ENCODE results near the gene ANKLE2. TPM values are rescaled to one million over a fixed set of nuclear protein-coding genes. Genes with fewer than 3 reads are reported as not detected.
"Not testable (repeated sequence)": the region's sequence is repeated elsewhere in the genome, so short reads cannot be mapped to it uniquely, and the experiment has no call there.

The ANKLE2 gene
- total RNA-seq, 3 donors from 2014 or later, result 48.3 to 60.7 (median 52.5) TPM

- no peaks in the 10 kb centered on the region for H3K9me3 ChIP-seq
- no peak for TF ChIP-seq CTCF (IDR thresholded peaks at IDR 0.05)
- ATAC-seq, result no peak
- no peak for DNase-seq
- H3K36me3 ChIP-seq (ENCODE audit: low read depth), result no peaks in the 10 kb centered on the region
- H3K4me1 ChIP-seq (ENCODE audit: low read depth), result peaks cover 18% of the 10 kb centered on the region
- intact Hi-C loops (cut with DNase I, micrococcal nuclease), result no loop called here
- H3K4me3 ChIP-seq, result no peak overlapping the region
Measured at GRCh38 chr12:132764231-132764630, 2.6 kb upstream of the ANKLE2 start.

DNA sequence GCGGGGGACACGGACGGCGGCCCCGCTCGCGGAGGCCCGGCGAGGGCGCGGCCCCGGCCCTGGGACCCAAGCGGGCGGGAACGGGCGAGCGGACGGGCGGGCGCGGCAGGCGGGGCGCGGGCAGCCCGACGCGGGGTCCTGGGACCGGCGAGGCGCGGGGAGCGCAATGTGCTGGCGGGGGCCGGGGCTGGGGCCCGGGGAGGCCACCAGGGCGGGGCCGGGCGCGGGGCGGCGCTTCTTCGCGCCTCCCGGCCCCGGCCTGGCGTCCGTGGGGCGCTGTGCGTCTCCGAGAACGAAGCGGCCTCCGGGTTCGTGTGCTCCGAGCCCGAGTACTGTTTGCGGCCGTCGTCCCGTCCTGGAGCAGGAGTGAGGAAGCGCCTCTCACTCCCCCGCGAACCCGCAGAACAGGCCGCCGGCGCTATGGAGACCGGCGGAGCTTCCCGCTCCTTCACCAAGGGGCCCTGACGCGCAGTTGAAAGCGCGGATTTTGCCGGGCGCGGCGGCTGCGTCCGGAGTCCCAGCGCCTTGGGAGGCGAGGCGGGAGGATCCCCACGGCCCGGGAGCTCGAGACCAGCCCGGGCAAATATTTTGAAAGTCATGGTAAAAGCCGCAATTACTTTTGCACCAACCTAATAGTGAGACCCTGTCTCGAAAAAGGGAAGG lies 420 bp upstream of the ANKLE2 start:
- no peaks in the 10 kb centered on the region for H3K36me3 ChIP-seq (ENCODE audit: low read depth)
- ATAC-seq (peak; percentile 95), DNase-seq (peak; percentile 83 to 92 (median 92))
- peaks cover 14% of the 10 kb centered on the region for H3K4me1 ChIP-seq (ENCODE audit: low read depth)
- no peak for TF ChIP-seq CTCF (IDR thresholded peaks at IDR 0.05)
- H3K9me3 ChIP-seq, result no peaks in the 10 kb centered on the region
- H3K4me3 ChIP-seq, result peak overlapping the region; percentile 12
- intact Hi-C loops (cut with DNase I, micrococcal nuclease), result no loop called here

DNA sequence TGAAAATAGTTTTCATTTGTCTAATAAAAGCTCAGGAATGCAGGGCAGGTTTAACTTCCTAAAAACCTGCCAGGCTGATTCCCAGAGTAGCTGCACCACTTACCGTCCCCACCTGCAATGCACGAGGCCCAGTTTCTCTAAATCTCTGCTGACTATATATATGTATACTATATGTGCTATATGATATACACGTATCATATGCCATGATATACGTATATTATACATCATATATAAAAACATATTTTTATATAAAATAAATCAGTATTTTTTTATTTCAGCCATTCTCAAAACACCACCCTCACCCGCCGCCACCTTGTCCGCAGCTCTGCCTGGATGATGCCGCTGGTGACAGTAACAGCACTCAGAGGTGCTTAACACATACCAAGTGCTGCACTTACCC lies 2.3 kb downstream of the ANKLE2 start:
- peaks cover 14% of the 10 kb centered on the region for H3K4me1 ChIP-seq (ENCODE audit: low read depth)
- no peak overlapping the region for H3K4me3 ChIP-seq
- ATAC-seq, result no peak

GRCh38 chr12:132758825-132759224 lies 2.8 kb downstream of the ANKLE2 start:
- H3K9me3 ChIP-seq; intact Hi-C loops (cut with DNase I, micrococcal nuclease); DNase-seq; ATAC-seq; H3K4me3 ChIP-seq; H3K36me3 ChIP-seq (ENCODE audit: low read depth): not testable (repeated sequence)
- H3K4me1 ChIP-seq (ENCODE audit: low read depth), result peaks cover 14% of the 10 kb centered on the region

More for the DNA sequence above, 2.3 kb downstream of the ANKLE2 start:
- intact Hi-C loops (cut with DNase I, micrococcal nuclease), result no loop called here
- TF ChIP-seq CTCF (IDR thresholded peaks at IDR 0.05), result no peak
- H3K9me3 ChIP-seq, result no peaks in the 10 kb centered on the region
- peaks cover 5% of the 10 kb centered on the region for H3K36me3 ChIP-seq (ENCODE audit: low read depth)
- no peak for DNase-seq

DNA sequence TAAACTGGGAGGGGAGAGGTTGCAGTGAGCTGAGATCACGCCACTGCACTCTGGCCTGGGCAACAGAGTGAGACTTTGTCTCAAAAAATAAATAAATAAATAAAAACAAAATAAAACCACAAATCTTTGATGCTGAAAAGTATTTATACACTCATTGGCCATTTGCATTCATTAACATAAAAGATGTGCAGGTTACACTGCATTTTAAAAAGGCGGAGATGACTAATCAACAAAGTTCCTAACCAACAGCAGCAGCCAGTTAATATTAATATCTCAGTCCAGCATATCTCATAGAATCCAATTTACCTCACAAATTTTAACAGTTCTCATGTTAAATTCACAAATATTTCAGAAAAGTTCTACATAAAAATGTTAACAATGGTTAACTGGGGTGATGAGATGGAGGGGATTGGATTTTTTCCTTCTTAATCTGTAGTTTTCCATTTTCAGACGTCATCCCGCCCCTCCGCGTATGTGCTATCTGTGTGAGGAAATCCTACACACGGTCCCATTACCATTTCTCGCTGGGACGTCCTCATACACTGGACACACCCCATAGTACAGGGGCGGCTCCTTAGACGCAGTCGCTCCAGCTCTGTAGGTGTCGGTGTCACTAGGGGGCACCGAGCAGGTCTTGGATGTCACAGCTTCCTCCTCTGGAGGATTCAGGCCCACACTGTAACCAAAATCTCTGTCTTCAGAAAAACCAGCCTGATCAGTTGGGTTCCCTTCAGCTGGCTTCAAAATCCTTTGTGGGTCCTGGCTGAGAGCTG lies 7.3 kb downstream of the ANKLE2 start:
- no peaks in the 10 kb centered on the region for H3K9me3 ChIP-seq
- H3K36me3 ChIP-seq (ENCODE audit: low read depth), result peaks cover 5% of the 10 kb centered on the region
- H3K4me3 ChIP-seq, result no peak overlapping the region
- H3K4me1 ChIP-seq (ENCODE audit: low read depth), result no peaks in the 10 kb centered on the region
- TF ChIP-seq CTCF (IDR thresholded peaks at IDR 0.05), result no peak
- ATAC-seq, result no peak
- intact Hi-C loops (cut with DNase I, micrococcal nuclease), result no loop called here
- DNase-seq, result no peak

DNA sequence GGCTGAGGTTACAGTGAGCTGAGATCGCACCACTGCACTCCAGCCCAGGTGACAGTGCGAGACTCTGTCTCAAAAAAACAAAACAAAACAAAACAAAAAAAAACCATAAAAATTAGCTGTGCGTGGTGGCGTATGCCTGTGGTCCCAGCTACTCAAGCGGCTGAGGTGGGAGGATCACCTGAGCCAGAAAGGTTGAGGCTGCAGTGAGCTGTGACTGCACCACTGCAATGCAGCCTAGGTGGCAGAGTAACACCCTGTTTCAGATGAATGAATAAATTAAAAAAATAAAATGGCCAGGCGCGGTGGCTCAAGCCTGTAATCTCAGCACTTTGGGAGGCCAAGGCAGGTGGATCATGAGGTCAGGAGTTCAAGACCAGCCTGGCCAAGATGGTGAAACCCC lies 8.0 kb downstream of the ANKLE2 start:
- intact Hi-C loops (cut with DNase I, micrococcal nuclease); H3K9me3 ChIP-seq; DNase-seq; ATAC-seq; H3K4me1 ChIP-seq (ENCODE audit: low read depth); H3K4me3 ChIP-seq; H3K36me3 ChIP-seq (ENCODE audit: low read depth): not testable (repeated sequence)

Measured in mucosa of descending colon (tissue), 3 donors.